GM12878 (cell line): ENCODE results near the gene ZBTB24. TPM values are rescaled to one million over a fixed set of nuclear protein-coding genes. Genes with fewer than 3 reads are reported as not detected.

Experiments
- ATAC-seq: fragments of 200-7000 bp; cut with Tn5 transposase; 3 replicates; pipeline ENCODE4 v1.9.1; 2020; ENCODE audit warnings: mild to moderate bottlenecking, moderate library complexity
- BruUV-seq: library from RNA; stranded (reverse); fragments of 400-500 nt; replicated peaks from 2 replicates; lab custom pipeline; 2021; lab: Mats Ljungman, UMichigan
- CTCF ChIA-PET: fragments of 300-600 bp; sonication (Branson Sonifier 250); formaldehyde crosslinking; extraction: SDS; loops from one replicate; lab custom pipeline; 2021; ENCODE audit warnings: inconsistent platforms; lab: Yijun Ruan, JAX
- POLR2A ChIA-PET: fragments of 350-600 bp; formaldehyde crosslinking; extraction: SDS; loops from one replicate; lab custom pipeline; 2021; ENCODE audit warnings: inconsistent platforms; lab: Charles Lee
- RAD21 ChIA-PET: fragments of 300-600 bp; sonication (Branson Sonifier 250); formaldehyde crosslinking; loops from one replicate; lab custom pipeline; 2023; ENCODE audit warnings: antibody characterized with exemption; ENCODE audit not compliant: unreplicated experiment; lab: Charles Lee
- SMC1A ChIA-PET: fragments of 300-600 bp; sonication (Branson Sonifier 250); formaldehyde crosslinking; loops from one replicate; lab custom pipeline; 2023; ENCODE audit not compliant: unreplicated experiment, uncharacterized antibody; lab: Charles Lee
- DNase-seq: peaks from one replicate; pipeline ENCODE4 v3.0.0-alpha.2; 2011; ENCODE audit warnings: low read depth, low spot score
- FAIRE-seq: peaks from 3 replicates; lab custom pipeline; 2011; peaks lifted over from hg19 to GRCh38; lab: Jason Lieb, UNC
- H2AFZ ChIP-seq: 2 replicates; pipeline ENCODE4 v1.6.0; 2011; ENCODE audit warnings: low read depth, low read length, control low read depth; ENCODE audit not compliant: control insufficient read depth
- H3K27ac ChIP-seq: 2 replicates; pipeline ENCODE4 v1.5.1; 2011; ENCODE audit warnings: control low read depth; ENCODE audit not compliant: control insufficient read depth, insufficient read depth
- H3K27me3 ChIP-seq, 2 experiments: replicated peaks in 1 of 2; 2 replicates each; pipeline versions ENCODE4 v1.6.0 to v1.6.1; 2011; ENCODE audit warnings: low read length in 1 of 2; ENCODE audit not compliant: control insufficient read depth in 2 of 2, insufficient read depth in 2 of 2
- H3K36me3 ChIP-seq, 2 experiments: 2 replicates each; pipeline ENCODE4 v1.5.1; 2011; ENCODE audit warnings: low read length in 1 of 2; ENCODE audit not compliant: control insufficient read depth in 2 of 2, insufficient read depth in 2 of 2
- H3K4me1 ChIP-seq: 2 replicates; pipeline ENCODE4 v1.6.1; 2011; ENCODE audit warnings: mild to moderate bottlenecking, low read length, moderate library complexity, mixed read lengths; ENCODE audit not compliant: control insufficient read depth, insufficient read depth
- H3K4me2 ChIP-seq: 2 replicates; pipeline ENCODE4 v1.6.0; 2011; ENCODE audit warnings: control low read depth; ENCODE audit not compliant: control insufficient read depth, insufficient read depth
- H3K4me3 ChIP-seq: fragments of 200-600 bp; sonication (generic); 2 replicates; pipeline ENCODE4 v1.5.1; 2016
- H3K79me2 ChIP-seq: 2 replicates; pipeline ENCODE4 v1.6.0; 2011; ENCODE audit warnings: low read length; ENCODE audit not compliant: control insufficient read depth, insufficient read depth
- H3K9ac ChIP-seq: 2 replicates; pipeline ENCODE4 v1.8.0; 2011; ENCODE audit warnings: low read length, control low read depth, mixed read lengths; ENCODE audit not compliant: control insufficient read depth, insufficient read depth
- H3K9me3 ChIP-seq: replicated peaks from 3 replicates; pipeline ENCODE4 v1.5.1; 2011; ENCODE audit warnings: mild to moderate bottlenecking, low read length; ENCODE audit not compliant: control insufficient read depth, insufficient read depth
- H4K20me1 ChIP-seq: 2 replicates; pipeline ENCODE4 v1.6.0; 2011; ENCODE audit not compliant: control insufficient read depth, insufficient read depth
- HCFC1 ChIP-seq: fragments of 150-350 bp; IDR thresholded peaks from 2 replicates; pipeline ENCODE4 v1.6.1; 2014; ENCODE audit warnings: low read length
- HDAC2 ChIP-seq: fragments of 200-600 bp; sonication (generic); IDR thresholded peaks from 2 replicates; pipeline ENCODE4 v1.6.1; 2017
- IKZF1 ChIP-seq: fragments of 450-650 bp; conservative IDR thresholded peaks from 2 replicates; pipeline ENCODE4 v1.6.1; 2017; ENCODE audit warnings: antibody characterized with exemption, mild to moderate bottlenecking
- KLF5 ChIP-seq: fragments of 450-650 bp; IDR thresholded peaks from 2 replicates; pipeline ENCODE4 v1.6.1; 2014; ENCODE audit warnings: mild to moderate bottlenecking; ENCODE audit not compliant: partially characterized antibody
- NFIC ChIP-seq: IDR thresholded peaks from 2 replicates; pipeline ENCODE4 v1.6.1; 2012; ENCODE audit warnings: low read depth, mild to moderate bottlenecking, inconsistent platforms, low read length, moderate library complexity
- PBX3 ChIP-seq: IDR thresholded peaks from 2 replicates; pipeline ENCODE4 v1.6.1; 2011; ENCODE audit warnings: mild to moderate bottlenecking, low read depth, low read length, moderate library complexity; ENCODE audit not compliant: insufficient replicate concordance
- RAD21 ChIP-seq: IDR thresholded peaks from 2 replicates; pipeline ENCODE4 v1.6.1; 2011; ENCODE audit warnings: mild to moderate bottlenecking, low read depth, low read length, moderate library complexity; ENCODE audit not compliant: insufficient read depth
- SP1 ChIP-seq: IDR thresholded peaks from one replicate; pipeline ENCODE4 v1.6.1; 2011; ENCODE audit warnings: low read depth, low read length
- ZNF217 ChIP-seq: fragments of 450-650 bp; IDR thresholded peaks from 2 replicates; pipeline ENCODE4 v1.6.1; 2017; ENCODE audit warnings: antibody characterized with exemption, mild to moderate bottlenecking
- WGBS: methylation state at CpG from one replicate; pipeline ENCODE4 v1.1.6; 2016; ENCODE audit warnings: low lambda C conversion rate; ENCODE audit not compliant: insufficient replicate concordance, insufficient coverage; ENCODE audit errors: missing lambda C conversion rate; 5-methylcytosine and 5-hydroxymethylcytosine counted together
- in situ Hi-C: fragments of 300-500 bp; cut with MboI; formaldehyde crosslinking; loops from 9 replicates; pipeline ENCODE4 v1.14.3; 2018; ENCODE audit warnings: mixed read lengths
- intact Hi-C: fragments of 100-400 bp; cut with micrococcal nuclease; formaldehyde crosslinking; loops from one replicate; pipeline ENCODE4 v1.14.2; 2022; ENCODE audit not compliant: unreplicated experiment
- polyA plus RNA-seq, 11 experiments: library from polyadenylated mRNA; depleted of rRNA in 4 of 11; unstranded in 6 of 11; stranded (reverse) in 5 of 11; fragments of >200 nt; fragmentation: Nextera tagmentation in 4 of 11; fragmentation: Illumina TruSeq in 1 of 11; extraction: Ambion mirVana in 4 of 11; extraction: Trizol in 1 of 11; gene quantifications; 1 replicate in 1 of 11; 2 replicates in 10 of 11; pipeline versions ENCODE4 v1.2.1 to v1.2.3, GENCODE V29; 2011 to 2016; ENCODE audit warnings: inconsistent platforms in 2 of 11, missing spikeins in 2 of 11, low read depth in 1 of 11
- total RNA-seq, 4 experiments: library from RNA; depleted of rRNA in 3 of 4; stranded (reverse); fragments of >200 nt in 3 of 4; fragmentation: Illumina TruSeq in 1 of 4; extraction: Trizol in 1 of 4; gene quantifications; 2 replicates each; pipeline versions ENCODE4 v1.2.1 to v1.2.3, GENCODE V29; 2013 to 2021
- TF ChIP-seq, protein P1 (sequence below): fragments of 450-650 bp; IDR thresholded peaks from 2 replicates; pipeline ENCODE4 v1.6.1; 2018; ENCODE audit warnings: borderline replicate concordance, mild to moderate bottlenecking; ENCODE audit not compliant: partially characterized antibody
- TF ChIP-seq, protein P2 (sequence below): IDR thresholded peaks from 2 replicates; pipeline ENCODE4 v1.6.1; 2012; ENCODE audit warnings: low read depth, low read length, improper control_type of control experiment
- TF ChIP-seq, protein P3 (sequence below): fragments of 450-650 bp; formaldehyde crosslinking; IDR thresholded peaks from 2 replicates; pipeline ENCODE4 v1.4.0; 2020; ENCODE audit warnings: mild to moderate bottlenecking, moderate library complexity

Gene ZBTB24
- total and polyA plus RNA-seq, 10 of the 15 experiments (the other 5 are each of a cell fraction or from before 2014, with no cell fraction given), result 2.9 to 17.7 (median 8.5) TPM

DNA sequence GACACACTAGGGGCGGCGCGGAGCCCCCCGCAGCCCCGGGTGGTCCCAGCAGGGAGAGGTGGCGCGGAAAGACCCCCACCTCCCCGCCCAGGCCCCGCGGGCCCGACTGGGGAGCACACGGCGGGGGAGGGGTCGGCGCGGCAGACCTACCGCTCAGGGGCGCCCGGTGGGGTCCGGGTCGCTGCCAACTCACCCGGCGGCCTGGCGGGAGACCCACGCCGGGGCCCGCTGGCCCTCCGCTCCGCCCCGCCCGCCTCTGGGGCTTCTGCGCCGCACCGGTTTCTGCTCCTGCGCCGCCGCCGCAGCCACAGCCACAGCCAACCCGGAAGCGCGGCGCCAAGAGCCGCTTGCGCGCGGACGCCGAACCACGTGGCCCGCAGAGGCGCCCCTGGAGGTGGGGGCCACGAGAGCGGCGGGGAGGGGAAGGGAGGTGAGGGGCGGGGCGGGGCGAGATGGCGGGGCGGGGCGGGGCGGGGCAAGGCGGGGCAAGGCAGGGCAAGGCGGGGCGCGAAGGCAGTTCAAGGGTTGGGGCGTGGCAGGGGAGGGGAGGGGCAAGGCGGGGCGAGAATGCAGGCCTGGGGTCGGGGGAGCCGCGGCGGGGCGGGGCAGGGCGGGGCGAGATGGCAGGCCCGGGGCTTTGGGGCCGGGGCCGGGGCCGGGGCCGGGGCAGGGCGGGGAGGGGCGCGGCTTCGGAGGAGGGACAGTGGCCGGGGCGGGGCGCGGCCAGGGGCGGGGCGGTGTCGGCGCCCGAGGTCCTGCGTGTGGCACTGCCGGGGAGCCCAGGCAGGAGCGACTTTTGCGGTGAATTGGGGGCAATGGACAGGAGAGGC is at the start of gene ZBTB24 (continued):
- TF ChIP-seq, protein P1, sequence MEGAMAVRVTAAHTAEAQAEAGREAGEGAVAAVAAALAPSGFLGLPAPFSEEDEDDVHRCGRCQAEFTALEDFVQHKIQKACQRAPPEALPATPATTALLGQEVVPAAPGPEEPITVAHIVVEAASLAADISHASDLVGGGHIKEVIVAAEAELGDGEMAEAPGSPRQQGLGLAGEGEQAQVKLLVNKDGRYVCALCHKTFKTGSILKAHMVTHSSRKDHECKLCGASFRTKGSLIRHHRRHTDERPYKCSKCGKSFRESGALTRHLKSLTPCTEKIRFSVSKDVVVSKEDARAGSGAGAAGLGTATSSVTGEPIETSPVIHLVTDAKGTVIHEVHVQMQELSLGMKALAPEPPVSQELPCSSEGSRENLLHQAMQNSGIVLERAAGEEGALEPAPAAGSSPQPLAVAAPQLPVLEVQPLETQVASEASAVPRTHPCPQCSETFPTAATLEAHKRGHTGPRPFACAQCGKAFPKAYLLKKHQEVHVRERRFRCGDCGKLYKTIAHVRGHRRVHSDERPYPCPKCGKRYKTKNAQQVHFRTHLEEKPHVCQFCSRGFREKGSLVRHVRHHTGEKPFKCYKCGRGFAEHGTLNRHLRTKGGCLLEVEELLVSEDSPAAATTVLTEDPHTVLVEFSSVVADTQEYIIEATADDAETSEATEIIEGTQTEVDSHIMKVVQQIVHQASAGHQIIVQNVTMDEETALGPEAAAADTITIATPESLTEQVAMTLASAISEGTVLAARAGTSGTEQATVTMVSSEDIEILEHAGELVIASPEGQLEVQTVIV, result peak; percentile 41
- peak; percentile 21 for TF ChIP-seq SP1
- peak; percentile 81 for TF ChIP-seq IKZF1
- TF ChIP-seq KLF5, result peak; percentile 70
- 0 out of 2 replicates have a peak, but pooled peaks have one; percentile 30 for TF ChIP-seq ZNF217
- 0 out of 2 replicates have a peak, but pooled peaks have one; percentile 28 for TF ChIP-seq HCFC1
- TF ChIP-seq HDAC2, result 0 out of 2 replicates have a peak, but pooled peaks have one; percentile 46
- TF ChIP-seq, protein P2, sequence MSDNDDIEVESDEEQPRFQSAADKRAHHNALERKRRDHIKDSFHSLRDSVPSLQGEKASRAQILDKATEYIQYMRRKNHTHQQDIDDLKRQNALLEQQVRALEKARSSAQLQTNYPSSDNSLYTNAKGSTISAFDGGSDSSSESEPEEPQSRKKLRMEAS, result peak; percentile 80

GRCh38 chr6:109531446-109531845 is 48.4 kb upstream of the ZBTB24 start:
- intact Hi-C loops, result no loop called here
- Histone ChIP-seq H3K4me3 (no peak overlapping the region), H4K20me1 (no peaks in the 10 kb centered on the region), H3K27me3 (no peaks in the 10 kb centered on the region), H3K36me3 (no peaks in the 10 kb centered on the region), H2AFZ (no peak overlapping the region), H3K9ac (no peak overlapping the region), H3K79me2 (no peaks in the 10 kb centered on the region), H3K4me1 (no peaks in the 10 kb centered on the region), H3K4me2 (no peak overlapping the region), H3K27ac (no peak overlapping the region), H3K9me3 (no peaks in the 10 kb centered on the region)
- 69% methylated on average over 6 of the region's 6 CpGs for WGBS
- in situ Hi-C loops, result no loop called here
- DNase-seq, result no peak
- CTCF ChIA-PET, result interaction anchor here (0.7 to 1.7 kb wide), 2 partner anchors 178 to 508 kb away, joined by 3 to 11 read pairs; no protein-coding TSS in a partner anchor
- POLR2A ChIA-PET, result no interaction called here
- SMC1A ChIA-PET, result interaction anchor here (1.1 to 1.3 kb wide), 2 partner anchors 162 to 507 kb away, joined by 4 to 5 read pairs; no protein-coding TSS in a partner anchor
- RAD21 ChIA-PET, result interaction anchor here (1.8 kb wide), 1 partner anchor 508 kb away, joined by 7 read pairs; no protein-coding TSS in a partner anchor
- no TSS peak for BruUV-seq
- FAIRE-seq, result no peak
- no peak for ATAC-seq
- TF ChIP-seq NFIC, result no peak
- TF ChIP-seq PBX3, result no peak
- TF ChIP-seq, protein P3, sequence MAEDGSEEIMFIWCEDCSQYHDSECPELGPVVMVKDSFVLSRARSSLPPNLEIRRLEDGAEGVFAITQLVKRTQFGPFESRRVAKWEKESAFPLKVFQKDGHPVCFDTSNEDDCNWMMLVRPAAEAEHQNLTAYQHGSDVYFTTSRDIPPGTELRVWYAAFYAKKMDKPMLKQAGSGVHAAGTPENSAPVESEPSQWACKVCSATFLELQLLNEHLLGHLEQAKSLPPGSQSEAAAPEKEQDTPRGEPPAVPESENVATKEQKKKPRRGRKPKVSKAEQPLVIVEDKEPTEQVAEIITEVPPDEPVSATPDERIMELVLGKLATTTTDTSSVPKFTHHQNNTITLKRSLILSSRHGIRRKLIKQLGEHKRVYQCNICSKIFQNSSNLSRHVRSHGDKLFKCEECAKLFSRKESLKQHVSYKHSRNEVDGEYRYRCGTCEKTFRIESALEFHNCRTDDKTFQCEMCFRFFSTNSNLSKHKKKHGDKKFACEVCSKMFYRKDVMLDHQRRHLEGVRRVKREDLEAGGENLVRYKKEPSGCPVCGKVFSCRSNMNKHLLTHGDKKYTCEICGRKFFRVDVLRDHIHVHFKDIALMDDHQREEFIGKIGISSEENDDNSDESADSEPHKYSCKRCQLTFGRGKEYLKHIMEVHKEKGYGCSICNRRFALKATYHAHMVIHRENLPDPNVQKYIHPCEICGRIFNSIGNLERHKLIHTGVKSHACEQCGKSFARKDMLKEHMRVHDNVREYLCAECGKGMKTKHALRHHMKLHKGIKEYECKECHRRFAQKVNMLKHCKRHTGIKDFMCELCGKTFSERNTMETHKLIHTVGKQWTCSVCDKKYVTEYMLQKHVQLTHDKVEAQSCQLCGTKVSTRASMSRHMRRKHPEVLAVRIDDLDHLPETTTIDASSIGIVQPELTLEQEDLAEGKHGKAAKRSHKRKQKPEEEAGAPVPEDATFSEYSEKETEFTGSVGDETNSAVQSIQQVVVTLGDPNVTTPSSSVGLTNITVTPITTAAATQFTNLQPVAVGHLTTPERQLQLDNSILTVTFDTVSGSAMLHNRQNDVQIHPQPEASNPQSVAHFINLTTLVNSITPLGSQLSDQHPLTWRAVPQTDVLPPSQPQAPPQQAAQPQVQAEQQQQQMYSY (CRISPR knock-in tag), result no peak
- TF ChIP-seq RAD21, result no peak
